Lower leg skin (tissue), 3 donors: Measurements from ENCODE around the gene TDRD15.

Experiments
- POLR2A ChIP-seq, 2 donors: fragments of 450-650 bp; IDR thresholded peaks; one replicate each; pipeline ENCODE4 v1.6.1; 2016 to 2017; ENCODE audit warnings: antibody characterized with exemption in 2 of 2, mild to moderate bottlenecking in 1 of 2, moderate library complexity in 1 of 2
- TF ChIP-seq, protein P1 (sequence below), 3 donors: fragments of 450-650 bp; IDR thresholded peaks; one replicate each; pipeline ENCODE4 v1.5.1; 2016; ENCODE audit warnings: antibody characterized with exemption in 3 of 3, mild to moderate bottlenecking in 3 of 3, moderate library complexity in 2 of 3

DNA sequence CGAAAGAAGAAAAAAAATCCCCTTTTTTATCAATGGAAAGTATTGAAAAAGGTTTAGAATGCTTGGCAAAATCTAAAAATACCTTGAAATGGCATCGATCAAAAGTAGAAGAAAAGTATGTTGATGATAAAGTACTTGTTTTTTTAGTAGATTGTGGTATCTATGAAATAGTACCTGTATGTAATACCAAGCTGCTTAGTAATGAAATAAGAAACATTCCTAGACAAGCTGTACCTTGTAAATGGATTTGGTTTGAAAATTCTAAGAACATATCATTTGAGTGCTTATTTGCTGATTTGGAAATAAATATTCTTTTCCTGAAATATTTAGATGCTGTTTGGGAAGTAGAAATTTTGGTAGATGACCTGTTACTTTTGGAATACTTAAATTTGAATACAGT is 18.4 kb downstream of the TDRD15 start:
- no peak for TF ChIP-seq POLR2A (IDR thresholded peaks at IDR 0.05)
- TF ChIP-seq, protein P1, sequence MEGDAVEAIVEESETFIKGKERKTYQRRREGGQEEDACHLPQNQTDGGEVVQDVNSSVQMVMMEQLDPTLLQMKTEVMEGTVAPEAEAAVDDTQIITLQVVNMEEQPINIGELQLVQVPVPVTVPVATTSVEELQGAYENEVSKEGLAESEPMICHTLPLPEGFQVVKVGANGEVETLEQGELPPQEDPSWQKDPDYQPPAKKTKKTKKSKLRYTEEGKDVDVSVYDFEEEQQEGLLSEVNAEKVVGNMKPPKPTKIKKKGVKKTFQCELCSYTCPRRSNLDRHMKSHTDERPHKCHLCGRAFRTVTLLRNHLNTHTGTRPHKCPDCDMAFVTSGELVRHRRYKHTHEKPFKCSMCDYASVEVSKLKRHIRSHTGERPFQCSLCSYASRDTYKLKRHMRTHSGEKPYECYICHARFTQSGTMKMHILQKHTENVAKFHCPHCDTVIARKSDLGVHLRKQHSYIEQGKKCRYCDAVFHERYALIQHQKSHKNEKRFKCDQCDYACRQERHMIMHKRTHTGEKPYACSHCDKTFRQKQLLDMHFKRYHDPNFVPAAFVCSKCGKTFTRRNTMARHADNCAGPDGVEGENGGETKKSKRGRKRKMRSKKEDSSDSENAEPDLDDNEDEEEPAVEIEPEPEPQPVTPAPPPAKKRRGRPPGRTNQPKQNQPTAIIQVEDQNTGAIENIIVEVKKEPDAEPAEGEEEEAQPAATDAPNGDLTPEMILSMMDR (IDR thresholded peaks at IDR 0.05): no peak
